ENCODE data around the gene ANAPC7.

ANAPC7 gene

GRCh38 chr12:110351119-110351518 lies 52.4 kb downstream of the ANAPC7 start:
- H2AFZ ChIP-seq (ENCODE audit: low read length) = no peak overlapping the region
- H3K9me3 ChIP-seq (ENCODE audit: insufficient read depth, low read depth, low read length) = no peaks in the 10 kb centered on the region
- no peaks in the 10 kb centered on the region for H4K20me1 ChIP-seq (ENCODE audit: insufficient read depth, low read length, poor library complexity, severe bottlenecking)
- H3K4me3 ChIP-seq (ENCODE audit: low read length, poor library complexity, severe bottlenecking) = no peak overlapping the region
- H3F3A ChIP-seq (ENCODE audit: low read depth) = no peaks in the 10 kb centered on the region
- TF ChIP-seq EZH2phosphoT487 (IDR thresholded peaks at IDR 0.05; ENCODE audit: borderline replicate concordance) (no peak), CTCF (conservative IDR thresholded peaks at IDR 0.05; ENCODE audit: low read length) (no peak)
- no peaks in the 10 kb centered on the region for H3K9me2 ChIP-seq (replicated peaks; ENCODE audit: low read depth, low read length)
- peaks cover 4% of the 10 kb centered on the region for H3K4me1 ChIP-seq (ENCODE audit: insufficient read depth, low read length, poor library complexity, severe bottlenecking)
- peaks cover 39% of the 10 kb centered on the region; the same call in 1 of the 2 replicates for H3K36me3 ChIP-seq (ENCODE audit: insufficient read depth, low read length)
- H3K79me2 ChIP-seq (ENCODE audit: insufficient read depth, low read length) = no peaks in the 10 kb centered on the region
- H3K27me3 ChIP-seq (ENCODE audit: insufficient read depth, low read length, poor library complexity, severe bottlenecking) = no peaks in the 10 kb centered on the region
- no peak overlapping the region for H3K9ac ChIP-seq (ENCODE audit: low read depth, low read length, poor library complexity, severe bottlenecking)
- H3K4me2 ChIP-seq (ENCODE audit: low read depth, low read length, poor library complexity, severe bottlenecking) = no peak overlapping the region

DNA sequence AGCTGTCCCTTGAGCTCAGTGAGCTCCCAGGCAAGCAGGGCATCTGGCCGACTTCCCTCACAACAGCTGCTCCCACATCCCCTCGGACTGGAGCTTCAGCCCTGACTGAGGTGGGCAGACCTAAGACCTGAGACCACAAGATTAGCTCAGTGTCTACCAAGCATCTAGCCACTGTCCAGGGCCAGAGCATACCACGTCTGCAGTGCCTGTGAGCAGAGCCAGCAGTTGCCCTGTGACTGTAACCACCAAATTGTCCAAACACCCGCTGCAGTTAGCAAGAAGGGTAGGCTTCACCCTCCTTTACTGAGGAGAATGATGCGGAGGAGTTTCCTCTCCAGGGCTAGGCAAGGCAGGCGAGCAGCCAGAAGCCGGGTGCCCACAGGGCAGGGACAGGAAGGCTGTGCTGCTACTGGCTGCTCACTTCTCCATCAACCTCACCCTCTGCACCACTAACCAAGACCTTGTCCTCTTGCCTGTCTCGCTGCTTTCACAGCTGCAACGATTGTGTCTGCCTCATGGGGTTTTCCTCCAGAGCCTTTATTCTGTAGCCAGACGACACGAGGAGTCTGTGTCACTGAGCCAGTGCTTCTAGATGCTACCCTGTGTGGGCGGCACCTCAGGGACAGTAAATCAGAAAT lies 53.9 kb downstream of the ANAPC7 start:
- H3K36me3 ChIP-seq (ENCODE audit: insufficient read depth, low read length) = peaks cover 54% of the 10 kb centered on the region; the same call in 1 of the 2 replicates

GRCh38 chr12:110349096-110349495 lies 54.4 kb downstream of the ANAPC7 start:
- H3F3A ChIP-seq (ENCODE audit: low read depth) = no peaks in the 10 kb centered on the region
- no peaks in the 10 kb centered on the region for H3K27me3 ChIP-seq (ENCODE audit: insufficient read depth, low read length, poor library complexity, severe bottlenecking)
- no peaks in the 10 kb centered on the region for H3K9me2 ChIP-seq (replicated peaks; ENCODE audit: low read depth, low read length)
- H3K79me2 ChIP-seq (ENCODE audit: insufficient read depth, low read length) = no peaks in the 10 kb centered on the region
- H2AFZ ChIP-seq (ENCODE audit: low read length) = no peak overlapping the region
- no peaks in the 10 kb centered on the region for H4K20me1 ChIP-seq (ENCODE audit: insufficient read depth, low read length, poor library complexity, severe bottlenecking)
- TF ChIP-seq CTCF (conservative IDR thresholded peaks at IDR 0.05; ENCODE audit: low read length) = no peak
- TF ChIP-seq EZH2phosphoT487 (IDR thresholded peaks at IDR 0.05; ENCODE audit: borderline replicate concordance) = no peak
- peaks cover 59% of the 10 kb centered on the region; the same call in 1 of the 2 replicates for H3K36me3 ChIP-seq (ENCODE audit: insufficient read depth, low read length)
- H3K4me2 ChIP-seq (ENCODE audit: low read depth, low read length, poor library complexity, severe bottlenecking) = no peak overlapping the region
- H3K4me3 ChIP-seq (ENCODE audit: low read length, poor library complexity, severe bottlenecking) = no peak overlapping the region
- no peaks in the 10 kb centered on the region for H3K4me1 ChIP-seq (ENCODE audit: insufficient read depth, low read length, poor library complexity, severe bottlenecking)
- H3K9me3 ChIP-seq (ENCODE audit: insufficient read depth, low read depth, low read length) = no peaks in the 10 kb centered on the region
- no peak overlapping the region for H3K9ac ChIP-seq (ENCODE audit: low read depth, low read length, poor library complexity, severe bottlenecking)

More for the DNA sequence above, 53.9 kb downstream of the ANAPC7 start:
- TF ChIP-seq EZH2phosphoT487 (IDR thresholded peaks at IDR 0.05; ENCODE audit: borderline replicate concordance) = no peak
- no peak for TF ChIP-seq CTCF (conservative IDR thresholded peaks at IDR 0.05; ENCODE audit: low read length)
- Histone ChIP-seq H3K27me3 (ENCODE audit: insufficient read depth, low read length, poor library complexity, severe bottlenecking) (no peaks in the 10 kb centered on the region), H3F3A (ENCODE audit: low read depth) (no peaks in the 10 kb centered on the region), H3K4me1 (ENCODE audit: insufficient read depth, low read length, poor library complexity, severe bottlenecking) (no peaks in the 10 kb centered on the region), H3K9me2 (replicated peaks; ENCODE audit: low read depth, low read length) (no peaks in the 10 kb centered on the region), H2AFZ (ENCODE audit: low read length) (no peak overlapping the region), H3K79me2 (ENCODE audit: insufficient read depth, low read length) (no peaks in the 10 kb centered on the region), H3K4me2 (ENCODE audit: low read depth, low read length, poor library complexity, severe bottlenecking) (no peak overlapping the region), H3K9ac (ENCODE audit: low read depth, low read length, poor library complexity, severe bottlenecking) (no peak overlapping the region), H3K4me3 (ENCODE audit: low read length, poor library complexity, severe bottlenecking) (no peak overlapping the region), H3K9me3 (ENCODE audit: insufficient read depth, low read depth, low read length) (no peaks in the 10 kb centered on the region), H4K20me1 (ENCODE audit: insufficient read depth, low read length, poor library complexity, severe bottlenecking) (no peaks in the 10 kb centered on the region)

Measured in Loucy (cell line).